ENCODE measurements around the gene SCN5A. TPM values are rescaled to one million over a fixed set of nuclear protein-coding genes. Genes with fewer than 3 reads are reported as not detected.

The SCN5A gene
- total RNA-seq: 166 TPM
- long read RNA-seq, partial matches to known transcripts: 71 of 259 reads
- long read RNA-seq, other reads (novel, unspliced or antisense): 188 of 259 reads

GRCh38 chr3:38649500-38650247, at the start of gene SCN5A:
Gene SCN5A (minus strand): TSS chr3:38649687. CDS start chr3:38633307, 16,380 bp downstream.
- DNase-seq (ENCODE audit: low spot score): peak; percentile 83
- intact Hi-C loops (cut with DNase I): loop anchor here (1.0 to 2.0 kb wide), 3 partner anchors 69 to 153 kb away; partner anchors contain the start of gene EXOG

- no peak for DNase-seq (ENCODE audit: low spot score)
- intact Hi-C loops (cut with DNase I): no loop called here
Measured at GRCh38 chr3:38698760-38699159, 49.3 kb upstream of the SCN5A start.

- intact Hi-C loops (cut with DNase I): no loop called here
Measured at GRCh38 chr3:38698061-38698460, 48.6 kb upstream of the SCN5A start.

GRCh38 chr3:38696034-38696433, 46.5 kb upstream of the SCN5A start:
- DNase-seq (ENCODE audit: low spot score): no peak
- intact Hi-C loops (cut with DNase I): no loop called here

More at GRCh38 chr3:38698061-38698460, 48.6 kb upstream of the SCN5A start:
- DNase-seq (ENCODE audit: low spot score): no peak

- intact Hi-C loops (cut with DNase I): no loop called here
- DNase-seq (ENCODE audit: low spot score): no peak
Measured at GRCh38 chr3:38690185-38690584, 40.7 kb upstream of the SCN5A start.

GRCh38 chr3:38689774-38690173, 40.3 kb upstream of the SCN5A start:
- intact Hi-C loops (cut with DNase I): loop anchor here (5.0 kb wide), 1 partner anchor 148 kb away; no protein-coding TSS in a partner anchor
- DNase-seq (ENCODE audit: low spot score): no peak

- intact Hi-C loops (cut with DNase I): loop anchor here (5.0 kb wide), 1 partner anchor 148 kb away; no protein-coding TSS in a partner anchor
Measured at GRCh38 chr3:38689346-38689745, 39.9 kb upstream of the SCN5A start.

GRCh38 chr3:38687321-38687720, 37.8 kb upstream of the SCN5A start:
- no peak for DNase-seq (ENCODE audit: low spot score)
- intact Hi-C loops (cut with DNase I): loop anchor here (5.0 kb wide), 1 partner anchor 150 kb away; no protein-coding TSS in a partner anchor

More at GRCh38 chr3:38689346-38689745, 39.9 kb upstream of the SCN5A start:
- DNase-seq (ENCODE audit: low spot score): no peak

- intact Hi-C loops (cut with DNase I): no loop called here
- DNase-seq (ENCODE audit: low spot score): no peak
Measured at GRCh38 chr3:38684546-38684945, 35.1 kb upstream of the SCN5A start.

GRCh38 chr3:38669668-38670067, 20.2 kb upstream of the SCN5A start:
- intact Hi-C loops (cut with DNase I): no loop called here
- no peak for DNase-seq (ENCODE audit: low spot score)

- intact Hi-C loops (cut with DNase I): no loop called here
- no peak for DNase-seq (ENCODE audit: low spot score)
Measured at GRCh38 chr3:38662544-38662943, 13.1 kb upstream of the SCN5A start.

- intact Hi-C loops (cut with DNase I): loop anchor here (5.0 kb wide), 1 partner anchor 183 kb away; no protein-coding TSS in a partner anchor
Measured at GRCh38 chr3:38658841-38659240, 9.4 kb upstream of the SCN5A start.

GRCh38 chr3:38657369-38657768, 7.9 kb upstream of the SCN5A start:
- no peak for DNase-seq (ENCODE audit: low spot score)
- intact Hi-C loops (cut with DNase I): loop anchor here (5.0 kb wide), 1 partner anchor 185 kb away; no protein-coding TSS in a partner anchor

More at GRCh38 chr3:38658841-38659240, 9.4 kb upstream of the SCN5A start:
- DNase-seq (ENCODE audit: low spot score): no peak

GRCh38 chr3:38655708-38656300, 6.3 kb upstream of the SCN5A start:
- no peak for DNase-seq (ENCODE audit: low spot score)
- intact Hi-C loops (cut with DNase I): loop anchor here (5.0 kb wide), 1 partner anchor 186 kb away; no protein-coding TSS in a partner anchor

- intact Hi-C loops (cut with DNase I): no loop called here
- no peak for DNase-seq (ENCODE audit: low spot score)
Measured at GRCh38 chr3:38653685-38654537, 4.4 kb upstream of the SCN5A start.

GRCh38 chr3:38652934-38653333, 3.4 kb upstream of the SCN5A start:
- intact Hi-C loops (cut with DNase I): no loop called here

GRCh38 chr3:38651153-38651789, 1.8 kb upstream of the SCN5A start:
- intact Hi-C loops (cut with DNase I): loop anchor here (2.0 kb wide), 1 partner anchor 130 kb away; no protein-coding TSS in a partner anchor
- DNase-seq (ENCODE audit: low spot score): peak; percentile 90

More at GRCh38 chr3:38652934-38653333, 3.4 kb upstream of the SCN5A start:
- no peak for DNase-seq (ENCODE audit: low spot score)

- DNase-seq (ENCODE audit: low spot score): peak; percentile 20
- intact Hi-C loops (cut with DNase I): loop anchor here (2.0 kb wide), 1 partner anchor 130 kb away; no protein-coding TSS in a partner anchor
Measured at GRCh38 chr3:38650248-38650951, 913 bp upstream of the SCN5A start.
